LHCN-M2 (cell line): Measurements from ENCODE around the gene SCAMP2. TPM values are rescaled to one million over a fixed set of nuclear protein-coding genes. Genes with fewer than 3 reads are reported as not detected.
"Not testable (repeated sequence)": the region's sequence is repeated elsewhere in the genome, so short reads cannot be mapped to it uniquely, and the experiment has no call there.

Experiments used
- DNase-seq: peaks from one replicate; pipeline ENCODE4 v3.0.0-alpha.2; 2012; ENCODE audit warnings: low read depth
- total RNA-seq: library from RNA; depleted of rRNA; stranded (reverse); fragments of >200 nt; gene quantifications from 2 replicates; pipeline ENCODE4 v1.2.3, GENCODE V29; 2014

SCAMP2 gene
- total RNA-seq, 1 experiment from 2014 or later, result 29.2 TPM

- no peak for DNase-seq
Observed at GRCh38 chr15:74890665-74890960, 17.4 kb upstream of the SCAMP2 start.

GRCh38 chr15:74889883-74890664, 16.9 kb upstream of the SCAMP2 start, which contains the start of gene MPI:
Gene MPI (plus strand): TSS chr15:74890042. CDS start chr15:74890074, 32 bp downstream.
- peak; percentile 76 for DNase-seq

GRCh38 chr15:74889390-74889882, 16.3 kb upstream of the SCAMP2 start:
- peak; percentile 14 for DNase-seq

- no peak for DNase-seq
Observed at GRCh38 chr15:74888716-74889115, 15.6 kb upstream of the SCAMP2 start.

- DNase-seq, result not testable (repeated sequence)
Observed at GRCh38 chr15:74887537-74888193, 14.5 kb upstream of the SCAMP2 start.

GRCh38 chr15:74885461-74885860, 12.3 kb upstream of the SCAMP2 start:
- DNase-seq, result no peak

GRCh38 chr15:74884428-74885223, 11.5 kb upstream of the SCAMP2 start:
- no peak for DNase-seq

GRCh38 chr15:74882528-74882927, 9.4 kb upstream of the SCAMP2 start:
- no peak for DNase-seq

GRCh38 chr15:74878273-74878672, 5.1 kb upstream of the SCAMP2 start:
- DNase-seq, result no peak

- no peak for DNase-seq
Observed at GRCh38 chr15:74873756-74874424, 725 bp upstream of the SCAMP2 start.

- DNase-seq, result no peak
Observed at GRCh38 chr15:74872702-74873035, 496 bp downstream of the SCAMP2 start.

- DNase-seq, result no peak
Observed at GRCh38 chr15:74870436-74871215, 2.5 kb downstream of the SCAMP2 start.

- peak; percentile 37 for DNase-seq
Observed at GRCh38 chr15:74869726-74870407, 3.3 kb downstream of the SCAMP2 start.

GRCh38 chr15:74869372-74869725, 3.8 kb downstream of the SCAMP2 start:
- no peak for DNase-seq

- peak; percentile 16 for DNase-seq
Observed at GRCh38 chr15:74868059-74868458, 5.1 kb downstream of the SCAMP2 start.

- no peak for DNase-seq
Observed at GRCh38 chr15:74867466-74868038, 5.6 kb downstream of the SCAMP2 start.

- peak; percentile 57 for DNase-seq
Observed at GRCh38 chr15:74866090-74866489, 7.1 kb downstream of the SCAMP2 start.

- DNase-seq, result no peak
Observed at GRCh38 chr15:74865316-74865715, 7.8 kb downstream of the SCAMP2 start.

GRCh38 chr15:74864296-74864695, 8.9 kb downstream of the SCAMP2 start:
- DNase-seq, result no peak
